ENCODE measurements around the gene DMTF1. TPM values are rescaled to one million over a fixed set of nuclear protein-coding genes. Genes with fewer than 3 reads are reported as not detected.
"Not testable (repeated sequence)": the region's sequence is repeated elsewhere in the genome, so short reads cannot be mapped to it uniquely, and the experiment has no call there.

Gene DMTF1
- polyA plus RNA-seq, 1 donor, result 269 TPM

- no peak for DNase-seq
Observed at GRCh38 chr7:87192784-87193487, 40.7 kb downstream of the DMTF1 start.

GRCh38 chr7:87193912-87194311 lies 41.7 kb downstream of the DMTF1 start:
- no peak for DNase-seq

GRCh38 chr7:87199241-87199640 lies 47.0 kb downstream of the DMTF1 start:
- DNase-seq, result no peak

GRCh38 chr7:87199700-87200450 lies 47.6 kb downstream of the DMTF1 start:
- DNase-seq, result no peak

GRCh38 chr7:87202208-87202607 lies 50.0 kb downstream of the DMTF1 start:
- no peak for DNase-seq

- DNase-seq, result no peak
Observed at GRCh38 chr7:87202705-87203104, 50.5 kb downstream of the DMTF1 start.

- DNase-seq, result not testable (repeated sequence)
Observed at GRCh38 chr7:87203929-87204328, 51.7 kb downstream of the DMTF1 start.

GRCh38 chr7:87204933-87205332 lies 52.7 kb downstream of the DMTF1 start:
- DNase-seq, result no peak

GRCh38 chr7:87205701-87206100 lies 53.4 kb downstream of the DMTF1 start:
- not testable (repeated sequence) for DNase-seq

- no peak for DNase-seq
Observed at GRCh38 chr7:87206361-87206760, 54.1 kb downstream of the DMTF1 start.

- DNase-seq, result no peak
Observed at GRCh38 chr7:87209295-87209924, 57.2 kb downstream of the DMTF1 start.

GRCh38 chr7:87210506-87210905 lies 58.3 kb downstream of the DMTF1 start:
- no peak for DNase-seq

- DNase-seq, result no peak
Observed at GRCh38 chr7:87212498-87212897, 60.2 kb downstream of the DMTF1 start.

GRCh38 chr7:87213252-87213651 lies 61.0 kb downstream of the DMTF1 start:
- DNase-seq, result no peak

- no peak for DNase-seq
Observed at GRCh38 chr7:87213811-87214210, 61.6 kb downstream of the DMTF1 start.

- no peak for DNase-seq
Observed at GRCh38 chr7:87215046-87215445, 62.8 kb downstream of the DMTF1 start.

GRCh38 chr7:87216701-87217508 lies 64.7 kb downstream of the DMTF1 start:
- peak; percentile 20 for DNase-seq

- no peak for DNase-seq
Observed at GRCh38 chr7:87217983-87218653, 65.9 kb downstream of the DMTF1 start.

- DNase-seq, result peak; percentile 36
Observed at GRCh38 chr7:87218796-87219544, 66.7 kb downstream of the DMTF1 start.

GRCh38 chr7:87219545-87220025 lies 67.3 kb downstream of the DMTF1 start, which contains the start of gene TMEM243:
TMEM243 (minus strand) TSS chr7:87219732; CDS start chr7:87219503, 229 bp downstream.
- DNase-seq, result peak; percentile 56
